ENCODE data around the gene TGFBR2.

- TF ChIP-seq ATRX (CRISPR knock-in tag; IDR thresholded peaks at IDR 0.05; ENCODE audit: borderline replicate concordance) (no peak), POLR2A (IDR thresholded peaks at IDR 0.05; ENCODE audit: insufficient read depth in 1 of 2, low read depth in 2 of 2, low read length in 2 of 2) (no peak), CBFB (CRISPR knock-in tag; IDR thresholded peaks at IDR 0.05) (no peak), SNAPC4 (CRISPR knock-in tag; IDR thresholded peaks at IDR 0.05) (no peak), GLI4 (CRISPR knock-in tag; IDR thresholded peaks at IDR 0.05; ENCODE audit: borderline replicate concordance) (no peak)
- TF ChIP-seq, protein P1, sequence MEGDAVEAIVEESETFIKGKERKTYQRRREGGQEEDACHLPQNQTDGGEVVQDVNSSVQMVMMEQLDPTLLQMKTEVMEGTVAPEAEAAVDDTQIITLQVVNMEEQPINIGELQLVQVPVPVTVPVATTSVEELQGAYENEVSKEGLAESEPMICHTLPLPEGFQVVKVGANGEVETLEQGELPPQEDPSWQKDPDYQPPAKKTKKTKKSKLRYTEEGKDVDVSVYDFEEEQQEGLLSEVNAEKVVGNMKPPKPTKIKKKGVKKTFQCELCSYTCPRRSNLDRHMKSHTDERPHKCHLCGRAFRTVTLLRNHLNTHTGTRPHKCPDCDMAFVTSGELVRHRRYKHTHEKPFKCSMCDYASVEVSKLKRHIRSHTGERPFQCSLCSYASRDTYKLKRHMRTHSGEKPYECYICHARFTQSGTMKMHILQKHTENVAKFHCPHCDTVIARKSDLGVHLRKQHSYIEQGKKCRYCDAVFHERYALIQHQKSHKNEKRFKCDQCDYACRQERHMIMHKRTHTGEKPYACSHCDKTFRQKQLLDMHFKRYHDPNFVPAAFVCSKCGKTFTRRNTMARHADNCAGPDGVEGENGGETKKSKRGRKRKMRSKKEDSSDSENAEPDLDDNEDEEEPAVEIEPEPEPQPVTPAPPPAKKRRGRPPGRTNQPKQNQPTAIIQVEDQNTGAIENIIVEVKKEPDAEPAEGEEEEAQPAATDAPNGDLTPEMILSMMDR (CRISPR knock-in tag; IDR thresholded peaks at IDR 0.05): no peak
Observed at GRCh38 chr3:30741889-30742288, 135.5 kb downstream of the TGFBR2 start.

Data from HepG2 (cell line).